Epidermal melanocyte (primary cell): Measurements from ENCODE around the gene SLC6A13.
A peak's percentile ranks its signal among the peaks of the same experiment; 100 is the strongest.
"Not testable (repeated sequence)": the region's sequence is repeated elsewhere in the genome, so short reads cannot be mapped to it uniquely, and the experiment has no call there.

Source experiments
- DNase-seq: peaks from one replicate; pipeline ENCODE4 v3.0.0; 2011; ENCODE audit warnings: low spot score; ENCODE audit not compliant: insufficient read length

SLC6A13 gene

DNA sequence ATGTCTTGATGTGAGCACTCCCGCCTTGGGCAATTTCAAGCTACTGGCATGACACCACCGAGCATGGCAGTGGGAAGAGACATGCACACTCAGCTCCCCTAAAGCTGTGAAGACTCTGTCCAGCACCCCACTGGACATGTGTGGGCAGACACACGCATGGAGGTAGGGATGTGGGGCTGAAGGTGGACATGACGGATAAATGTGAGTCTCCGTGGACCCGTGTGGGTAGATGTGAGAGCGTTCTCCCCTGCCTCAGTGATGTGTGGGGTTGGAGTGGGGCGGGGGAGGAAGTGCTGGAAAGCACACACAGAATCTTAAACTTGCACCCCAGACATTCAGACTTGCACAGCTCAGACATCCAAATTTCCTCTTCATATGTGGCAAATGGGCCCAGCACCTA is 61.3 kb downstream of the SLC6A13 start:
- no peak for DNase-seq

DNA sequence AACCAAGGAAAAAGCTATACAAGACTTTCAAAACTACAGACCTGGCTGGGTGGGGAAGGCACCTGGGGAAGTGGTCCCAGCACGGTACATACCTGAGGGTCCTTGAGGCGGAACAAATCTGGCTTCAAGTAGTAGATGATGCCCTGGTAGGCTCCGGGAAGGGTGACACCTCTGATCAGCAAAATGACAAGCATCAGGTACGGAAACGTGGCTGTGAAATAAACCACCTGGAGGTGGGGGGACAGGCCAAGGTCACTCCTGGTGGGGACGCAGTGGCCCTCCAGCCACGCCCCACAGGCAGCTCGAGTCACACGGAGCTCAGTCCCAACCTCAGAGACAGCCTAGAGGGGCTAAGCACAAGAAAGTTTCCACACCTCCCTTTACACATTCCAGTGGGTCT is 63.9 kb downstream of the SLC6A13 start:
- no peak for DNase-seq

DNA sequence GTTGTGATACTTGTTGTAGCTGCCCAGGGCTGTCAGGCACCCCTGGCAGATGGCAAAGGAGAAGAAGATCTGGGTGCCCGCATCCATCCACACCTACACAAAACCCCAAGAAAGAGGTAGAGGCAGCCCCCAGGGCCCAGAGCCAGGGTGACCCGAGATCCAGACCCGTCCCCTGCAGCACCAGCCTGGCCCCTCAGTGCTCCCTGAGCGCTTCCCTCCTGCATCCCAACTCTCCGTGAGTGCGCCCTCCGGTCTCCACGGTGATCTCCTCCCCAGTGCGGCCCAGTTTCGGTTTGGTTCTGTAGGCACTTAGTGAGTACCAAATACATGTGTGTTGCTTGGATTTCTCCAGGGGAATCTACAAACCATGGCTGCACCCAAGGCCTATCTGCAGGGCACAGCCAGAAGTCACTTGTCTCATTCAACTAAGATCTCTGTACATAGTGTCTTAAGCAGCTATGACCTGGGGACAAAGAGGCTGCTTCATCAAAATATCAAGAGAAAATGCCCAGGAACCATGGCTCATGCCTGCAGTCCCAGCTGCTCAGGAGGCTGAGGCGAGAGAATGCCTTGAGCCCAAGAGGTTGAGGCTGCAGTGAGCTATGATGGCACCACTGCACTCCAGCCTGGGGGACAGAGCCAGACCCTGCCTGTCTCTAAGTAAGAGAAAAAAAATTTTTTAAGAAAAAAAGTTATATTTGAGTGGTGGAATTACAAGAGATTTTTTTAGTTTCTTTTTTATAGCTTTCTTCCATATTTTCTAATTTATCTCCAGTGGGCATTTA is 64.5 kb downstream of the SLC6A13 start:
- DNase-seq = no peak

DNA sequence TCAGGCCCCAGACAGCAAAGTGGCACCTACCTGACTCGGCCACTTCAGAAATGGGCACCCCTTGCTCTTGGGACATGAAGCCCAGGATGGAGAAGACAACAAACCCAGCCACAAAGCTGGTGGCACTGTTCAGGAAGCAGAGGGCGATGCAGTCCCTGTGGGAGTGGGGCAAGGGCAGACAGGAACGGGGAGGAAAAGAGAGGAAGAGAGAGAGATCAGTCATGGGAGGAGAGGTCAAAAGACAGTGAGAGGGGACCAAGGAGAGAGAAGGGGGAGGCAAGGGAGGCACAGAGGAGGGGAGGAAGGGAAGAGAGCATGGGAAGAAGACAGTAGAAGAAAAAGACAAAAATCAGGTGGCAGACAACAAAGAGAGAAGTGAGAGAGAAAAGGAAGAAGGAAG is 65.3 kb downstream of the SLC6A13 start:
- DNase-seq = no peak

DNA sequence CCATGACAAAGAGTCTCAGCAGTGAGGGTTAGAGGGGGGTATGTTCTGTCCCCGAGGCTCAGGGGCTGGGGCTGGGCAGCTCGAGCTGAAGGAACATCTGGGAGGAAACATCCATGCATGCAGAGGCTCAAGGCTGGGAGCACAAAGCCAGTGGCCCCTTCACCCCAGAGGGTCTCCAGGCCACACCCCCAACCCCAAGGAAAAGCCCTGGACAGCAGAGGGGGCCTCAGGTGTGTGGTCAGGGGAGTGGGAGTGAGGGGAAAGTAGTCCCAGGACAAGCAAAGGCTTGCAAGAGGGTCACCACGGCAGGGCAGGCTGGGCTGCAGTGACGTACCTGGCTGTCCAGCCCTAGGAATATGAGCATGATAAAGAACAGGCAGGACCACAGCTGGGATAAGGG is 66.2 kb downstream of the SLC6A13 start:
- no peak for DNase-seq

DNA sequence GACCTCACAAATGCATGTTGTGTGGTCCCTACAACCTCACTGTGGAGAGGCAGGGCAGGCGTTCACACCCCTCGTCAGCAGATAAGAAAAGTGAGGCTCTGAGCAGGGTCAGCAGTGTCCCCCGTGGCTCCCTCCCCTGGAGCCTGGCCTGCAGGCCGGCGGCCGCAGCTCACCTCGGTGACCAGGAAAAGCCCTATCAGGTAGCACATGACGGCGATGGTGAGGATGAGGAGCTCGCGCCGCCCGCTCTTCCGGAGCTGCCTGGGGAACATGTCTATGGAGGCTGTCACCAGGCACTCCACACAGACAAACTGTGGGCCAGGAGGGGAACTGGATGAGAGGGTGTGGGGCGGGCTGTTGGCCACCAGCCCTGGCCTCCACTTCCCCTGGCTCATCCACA is 66.7 kb downstream of the SLC6A13 start:
- no peak for DNase-seq

DNA sequence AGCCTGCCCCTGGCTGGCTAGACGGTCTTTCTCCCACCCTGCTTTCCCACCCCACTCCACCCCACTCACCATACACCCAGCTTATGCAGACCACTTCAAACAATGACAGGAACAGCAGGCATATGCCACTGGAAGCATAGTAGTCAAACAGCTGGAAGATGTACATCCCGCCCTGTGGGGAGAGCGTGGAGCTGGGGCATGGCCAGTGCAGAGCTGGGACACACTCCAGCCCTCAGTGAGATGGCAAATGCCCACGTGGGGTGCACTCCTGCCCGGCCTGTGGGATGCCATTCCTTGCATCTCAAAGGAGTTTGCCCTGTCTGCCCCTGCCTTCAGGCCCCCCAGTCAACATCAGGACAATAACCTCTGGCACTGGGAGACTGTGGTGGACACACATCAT is 67.5 kb downstream of the SLC6A13 start:
- no peak for DNase-seq

DNA sequence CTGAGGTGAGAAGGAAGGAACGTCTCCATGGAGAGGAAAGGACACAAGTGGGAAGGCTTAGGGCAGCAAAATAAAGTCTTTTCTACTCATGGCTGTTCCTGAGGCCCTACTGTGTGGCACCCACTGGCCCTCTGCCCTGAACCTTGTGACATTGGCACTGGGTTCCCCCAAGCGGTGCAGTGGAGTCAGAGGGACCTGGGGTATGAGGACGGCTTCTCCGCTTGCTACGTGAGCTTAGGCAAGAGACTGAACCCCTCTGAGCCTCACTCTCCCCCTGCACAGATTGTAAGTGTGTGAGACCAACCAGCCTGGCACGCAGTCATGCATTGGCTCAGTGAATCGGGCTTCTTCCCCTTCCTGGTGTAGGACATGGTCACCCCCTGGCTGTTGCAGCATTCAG is 68.4 kb downstream of the SLC6A13 start:
- DNase-seq = no peak

DNA sequence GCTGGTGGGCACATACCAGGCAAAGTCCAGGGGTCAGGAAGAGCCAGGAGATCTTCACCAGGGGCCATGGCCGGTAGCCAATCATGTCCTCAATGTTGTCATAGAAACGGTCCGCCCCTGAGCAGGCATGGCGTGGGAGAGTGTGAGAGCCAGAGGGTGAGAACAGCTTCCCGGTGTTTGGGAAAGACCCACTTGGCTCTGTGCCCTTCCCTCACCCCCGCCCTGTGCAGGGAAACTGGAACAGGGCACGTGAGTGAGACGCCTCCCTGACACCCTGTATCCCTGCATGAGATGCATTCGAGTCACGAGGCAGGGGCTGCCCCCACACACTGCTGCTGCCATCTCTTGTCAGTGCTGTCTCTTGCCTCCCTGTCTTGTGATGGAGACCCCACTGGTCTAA is 69.4 kb downstream of the SLC6A13 start:
- DNase-seq = no peak

DNA sequence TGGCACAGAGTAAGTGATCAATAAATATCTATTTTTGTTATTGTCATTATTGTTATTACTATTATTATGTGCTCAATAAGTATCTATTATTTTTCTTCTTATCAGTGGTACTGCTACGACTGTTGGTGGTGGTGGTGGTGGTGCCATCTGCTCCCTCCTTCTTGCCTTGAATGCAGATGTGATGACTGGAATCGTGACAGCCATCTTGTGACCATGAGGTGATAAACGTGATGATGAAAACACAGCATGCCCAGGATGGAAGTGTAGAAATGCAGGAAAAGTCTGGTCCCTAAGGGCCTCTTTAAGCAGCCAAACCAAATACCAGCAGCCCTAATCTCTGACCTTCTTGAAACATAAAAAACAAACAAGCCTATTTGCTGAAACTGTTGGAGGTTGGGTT is 71.1 kb downstream of the SLC6A13 start:
- DNase-seq = no peak

DNA sequence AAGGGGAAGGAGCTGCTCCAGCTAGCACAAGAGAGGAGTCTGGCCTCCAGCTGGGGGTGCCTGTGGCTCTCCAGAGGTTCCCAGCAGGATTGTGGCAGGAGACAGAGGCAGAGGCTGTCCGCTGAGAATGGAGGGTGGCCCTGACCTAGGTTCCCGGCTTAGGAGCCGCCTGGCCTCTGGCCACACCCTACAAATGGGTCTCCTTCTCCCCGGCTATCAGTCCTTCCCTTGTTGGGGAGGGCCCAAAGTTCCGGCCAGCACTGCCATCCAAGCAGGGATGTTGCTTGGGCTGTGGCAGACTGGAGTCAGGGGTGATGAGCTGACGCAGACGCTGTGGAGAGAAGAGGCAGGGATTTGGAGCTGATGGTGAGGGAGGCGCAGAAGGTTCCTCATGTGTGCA is 71.8 kb downstream of the SLC6A13 start:
- no peak for DNase-seq

DNA sequence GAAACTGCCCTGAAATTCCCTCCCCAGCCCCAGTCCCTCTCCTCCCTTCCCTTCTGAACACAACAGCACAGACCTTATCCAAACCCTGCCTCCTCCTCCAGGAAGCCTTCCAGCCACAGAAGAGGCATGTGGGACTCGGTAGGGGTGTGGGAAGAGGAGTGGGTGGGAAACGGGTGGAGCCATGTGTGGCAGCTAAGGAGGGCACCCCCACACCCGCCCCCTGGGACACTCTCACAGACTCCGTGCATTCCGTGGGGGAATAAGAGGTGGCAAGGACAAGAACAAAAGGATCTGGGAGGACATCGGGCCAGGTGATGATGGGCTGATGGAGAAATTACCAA is 73.0 kb downstream of the SLC6A13 start:
- DNase-seq = no peak

DNA sequence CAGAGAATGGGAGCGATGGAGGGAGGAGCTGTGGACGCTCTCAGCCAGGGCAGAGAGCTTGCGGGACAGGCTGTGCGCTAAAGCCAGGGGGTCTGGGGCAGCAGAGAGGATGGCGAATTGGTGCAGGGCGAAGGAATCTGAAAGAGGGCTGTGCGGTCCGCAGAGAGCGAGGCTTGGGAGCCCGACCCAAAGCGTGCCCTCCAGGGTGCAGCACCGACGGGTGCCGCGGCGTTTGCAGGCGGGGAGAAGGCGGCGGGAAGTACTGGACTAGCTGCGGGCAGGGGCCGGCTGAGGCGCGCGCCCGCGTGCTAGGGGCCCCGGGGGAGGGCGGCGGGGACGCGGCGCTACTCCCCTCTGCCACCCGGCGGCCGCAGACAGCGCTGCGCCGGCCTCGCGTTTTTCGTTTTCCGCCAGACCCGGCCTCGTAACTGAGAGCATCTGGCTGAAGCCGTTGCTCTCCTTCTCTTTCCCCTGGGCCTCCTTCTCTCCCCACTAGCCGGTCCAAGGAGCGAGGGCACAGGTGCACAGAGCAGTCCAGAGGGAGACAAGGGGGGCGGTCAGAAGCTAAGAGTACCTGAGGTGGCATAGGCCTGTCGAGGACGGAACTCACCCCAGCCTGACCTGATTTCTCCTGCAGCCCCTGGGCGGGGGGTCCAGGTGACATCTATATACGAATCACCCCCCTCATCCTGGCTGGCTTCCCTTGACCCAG is 73.6 kb downstream of the SLC6A13 start:
- peak; percentile 81 for DNase-seq

DNA sequence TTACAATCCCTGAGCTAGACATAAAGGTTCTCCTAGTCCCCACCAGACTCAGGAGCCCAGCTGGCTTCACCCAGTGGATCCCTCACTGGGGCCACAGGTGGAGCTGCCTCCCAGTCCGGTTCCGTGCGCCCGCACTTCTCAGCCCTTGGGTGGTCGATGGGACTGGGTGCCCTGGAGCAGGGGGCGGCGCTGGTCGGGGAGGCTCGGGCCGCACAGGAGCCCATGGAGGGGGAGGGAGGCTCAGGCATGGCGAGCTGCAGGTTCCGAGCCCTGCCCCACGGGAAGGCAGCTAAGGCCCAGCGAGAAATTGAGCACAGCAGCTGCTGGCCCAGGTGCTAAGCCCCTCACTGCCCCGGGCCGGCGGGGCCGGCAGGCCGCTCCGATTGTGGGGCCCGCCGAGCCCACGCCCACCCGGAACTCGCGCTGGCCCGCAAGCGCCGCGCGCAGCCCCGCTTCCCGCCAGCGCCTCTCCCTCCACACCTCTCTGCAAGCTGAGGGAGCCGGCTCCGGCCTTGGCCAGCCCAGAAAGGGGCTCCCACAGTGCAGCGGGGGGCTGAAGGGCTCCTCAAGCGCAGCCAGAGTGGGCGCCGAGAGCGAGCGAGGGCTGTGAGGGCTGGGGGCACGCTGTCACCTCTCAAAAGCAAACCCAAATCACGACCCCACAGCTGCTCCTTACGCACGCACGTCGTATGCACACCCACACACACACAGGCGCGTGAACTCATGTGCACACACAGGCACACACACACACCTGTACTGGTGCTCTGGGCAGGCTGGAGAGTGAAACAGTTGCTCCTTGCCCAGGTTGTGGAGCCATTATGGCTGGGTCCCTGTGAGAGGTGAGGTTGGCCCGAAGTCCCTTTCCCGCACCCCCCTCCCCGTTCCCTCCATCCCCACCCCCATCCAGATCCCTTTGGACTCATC is 74.4 kb downstream of the SLC6A13 start:
- not testable (repeated sequence) for DNase-seq

DNA sequence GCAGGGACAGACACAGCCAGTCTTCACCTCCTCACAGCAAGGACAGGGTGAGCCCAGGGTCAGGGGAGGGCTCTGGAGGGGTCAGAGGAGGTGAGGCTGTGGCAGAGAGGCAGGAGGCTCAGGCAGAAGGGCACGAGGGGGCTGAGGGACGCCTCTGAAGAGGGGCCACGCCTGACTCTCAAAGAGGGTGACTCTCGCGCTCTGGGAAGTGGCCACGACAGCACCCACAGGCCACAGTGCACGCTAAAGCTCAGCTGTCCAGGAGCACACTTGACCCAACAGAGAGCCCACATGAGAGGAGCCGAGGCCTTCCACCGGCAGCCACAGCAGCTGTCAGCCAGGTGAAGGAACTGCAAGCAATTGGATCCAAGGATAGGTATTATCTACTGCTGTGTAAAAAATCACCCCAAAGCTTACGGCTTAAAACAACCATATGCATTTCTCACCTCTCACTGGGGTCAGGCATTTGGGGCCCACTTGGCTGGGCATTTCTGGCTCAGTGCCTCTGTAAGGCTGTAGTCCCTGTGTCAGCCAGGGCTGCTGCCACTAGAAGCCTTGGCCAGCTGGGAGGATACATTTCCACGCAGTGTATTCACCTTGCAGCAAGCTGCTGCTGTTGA is 76.5 kb downstream of the SLC6A13 start:
- no peak for DNase-seq

DNA sequence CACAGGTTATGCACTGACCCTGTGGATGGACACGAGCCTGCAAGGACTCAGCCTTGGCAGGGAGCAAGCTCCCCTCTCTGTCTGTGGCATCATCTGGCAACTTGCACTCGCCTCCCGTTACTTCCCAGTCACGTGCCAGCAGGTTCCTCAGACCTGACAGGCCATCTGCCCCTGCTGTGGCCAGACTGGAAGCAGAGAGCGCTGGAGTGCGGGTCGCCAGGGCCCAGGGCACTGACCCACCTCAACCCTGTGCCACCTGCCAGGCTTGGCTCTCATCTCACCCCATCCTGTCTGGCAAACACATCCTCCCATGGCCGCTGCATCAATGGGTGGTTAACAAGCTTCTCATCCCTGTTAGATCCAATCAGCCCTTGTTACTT is 77.1 kb downstream of the SLC6A13 start:
- no peak for DNase-seq

DNA sequence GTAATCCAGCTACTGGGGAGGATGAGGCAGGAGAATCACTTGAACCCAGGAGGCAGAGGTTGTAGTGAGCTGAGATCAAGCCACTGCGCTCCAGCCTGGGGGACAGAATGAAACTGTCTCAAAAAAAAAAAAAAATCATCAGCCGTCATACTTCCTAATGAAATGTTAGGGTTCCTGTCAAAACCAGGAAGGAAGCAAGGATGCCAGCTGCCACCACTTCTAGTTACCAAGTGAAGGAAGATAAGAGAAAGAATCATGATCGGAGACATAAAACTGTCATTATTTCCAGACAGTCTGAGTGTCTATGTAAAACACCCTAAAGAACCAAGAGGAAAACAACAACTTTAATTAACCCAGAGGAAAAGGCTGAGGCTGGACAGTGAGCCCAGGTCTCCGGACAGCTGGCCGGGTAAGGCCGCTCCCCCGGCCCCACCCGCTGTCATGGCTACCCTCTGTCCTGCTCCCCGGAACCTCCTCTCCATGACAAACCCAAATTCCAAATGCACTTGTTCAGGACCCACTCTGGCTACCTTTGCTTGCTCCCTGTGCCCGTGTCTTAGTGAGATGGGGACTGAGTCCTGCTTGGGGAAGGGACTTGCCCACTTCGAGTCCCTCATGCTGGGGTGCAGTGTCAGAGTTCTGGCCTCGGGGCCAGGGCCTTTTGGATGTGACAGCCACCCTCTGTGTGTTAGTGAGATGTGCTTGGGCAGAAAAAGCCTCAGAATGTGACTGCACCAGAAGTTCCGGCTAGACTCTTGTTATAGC is 77.6 kb downstream of the SLC6A13 start:
- DNase-seq = no peak

DNA sequence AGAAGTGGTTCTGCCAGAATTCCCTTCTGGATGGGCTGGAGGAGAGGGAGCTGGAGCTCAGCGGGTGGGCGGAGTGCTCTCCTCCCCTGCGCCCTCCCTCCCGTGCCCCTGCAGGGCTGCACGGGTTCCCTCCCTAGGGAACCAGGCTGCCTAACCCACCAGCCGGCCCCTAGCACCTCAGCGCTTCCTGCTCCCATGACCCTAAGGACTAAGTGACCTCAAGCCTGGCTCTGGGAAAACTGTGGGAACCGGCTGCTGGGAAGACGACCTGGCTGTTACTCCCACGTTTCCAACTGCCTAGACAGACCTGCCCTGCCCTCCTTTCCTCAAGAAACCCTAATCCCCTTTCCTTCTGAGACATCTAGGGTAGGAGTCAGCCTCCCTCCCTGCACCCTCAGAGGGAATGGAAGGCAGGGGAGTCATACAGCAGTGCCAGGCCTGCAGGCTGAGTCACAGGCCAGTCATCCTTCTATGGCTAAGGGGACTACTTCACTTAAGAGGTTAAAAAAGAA is 80.2 kb downstream of the SLC6A13 start:
- no peak for DNase-seq

DNA sequence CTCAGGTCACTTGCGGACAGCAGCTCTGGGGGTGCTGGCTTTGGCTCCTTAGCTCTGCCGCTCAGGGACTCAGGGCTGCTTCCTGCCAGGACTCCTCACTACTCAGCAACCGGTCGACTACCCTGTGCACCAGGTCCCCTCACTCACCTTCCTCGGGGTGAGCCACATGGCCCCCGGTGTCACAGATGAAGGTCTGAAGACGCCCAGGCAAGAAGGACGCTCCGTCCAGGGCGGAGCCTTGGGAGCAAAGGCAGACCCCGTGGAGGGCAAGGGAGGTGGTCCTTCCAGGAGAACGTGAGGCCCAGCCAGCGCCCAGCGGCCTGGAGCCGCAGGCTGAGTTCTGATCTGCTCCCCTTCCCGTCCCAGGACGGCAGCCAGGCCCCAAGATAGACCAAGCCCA is 80.7 kb downstream of the SLC6A13 start:
- no peak for DNase-seq

DNA sequence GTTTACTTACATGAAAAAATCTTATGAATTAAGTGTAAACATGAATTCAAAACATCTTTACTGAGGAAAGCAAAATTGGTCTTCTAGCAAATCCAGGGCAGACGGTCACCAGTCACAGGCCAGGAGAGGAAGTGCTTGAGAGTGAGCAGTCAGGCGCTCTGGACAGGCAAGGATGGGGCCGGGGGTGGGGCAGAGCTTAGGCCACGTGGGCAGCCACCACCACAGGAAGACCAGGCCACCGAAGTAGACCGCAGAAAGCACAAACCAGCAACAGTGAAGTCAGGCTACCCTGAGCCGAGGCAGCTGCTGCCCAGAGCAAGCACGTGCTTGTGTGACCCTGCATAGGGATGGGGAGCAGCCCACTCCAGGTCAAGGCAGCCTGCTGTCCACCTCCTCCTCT is 82.2 kb downstream of the SLC6A13 start:
- DNase-seq = no peak

DNA sequence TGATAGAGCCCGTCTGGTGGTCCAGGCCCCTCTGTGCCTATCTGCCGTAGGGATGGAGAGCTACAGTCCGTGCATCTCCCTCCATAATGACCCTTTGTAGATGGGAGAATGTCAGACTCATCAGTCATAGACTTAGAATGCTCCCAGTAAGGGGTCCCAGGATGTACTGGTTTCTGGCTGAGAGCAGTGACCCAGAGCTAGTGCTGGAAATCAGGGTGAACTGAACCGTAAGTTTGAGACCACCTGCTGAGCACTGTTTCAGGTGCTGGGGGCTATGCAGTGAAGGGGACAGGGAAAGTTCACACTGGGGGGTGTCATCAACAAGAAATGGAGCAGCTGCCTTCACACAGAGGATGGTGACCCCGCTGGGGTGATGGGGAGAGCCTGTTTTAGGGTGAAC is 82.8 kb downstream of the SLC6A13 start:
- no peak for DNase-seq
